GM12878 (cell line): ENCODE results near the gene OSBP.

ENCODE experiments used
- CTCF ChIP-seq, 3 experiments: IDR thresholded peaks in 2 of 3; conservative IDR thresholded peaks in 1 of 3; 2 replicates each; pipeline ENCODE4 v1.5.1; 2011; ENCODE audit warnings: low read depth in 3 of 3, low read length in 3 of 3, mild to moderate bottlenecking in 3 of 3, control low read depth in 2 of 3, moderate library complexity in 2 of 3, inconsistent platforms in 1 of 3, mixed read lengths in 1 of 3; ENCODE audit not compliant: control insufficient read depth in 2 of 3, insufficient read depth in 1 of 3; ENCODE audit errors: extremely low read depth in 1 of 3
- EP300 ChIP-seq, 2 experiments: fragments of 150-350 bp in 1 of 2; IDR thresholded peaks; 2 replicates each; pipeline ENCODE4 v1.6.1; 2011 to 2012; ENCODE audit warnings: low read depth in 2 of 2, low read length in 2 of 2, borderline replicate concordance in 1 of 2, improper control_type of control experiment in 1 of 2, inconsistent platforms in 1 of 2; ENCODE audit not compliant: control insufficient read depth in 1 of 2
- EZH2 ChIP-seq: IDR thresholded peaks from 2 replicates; pipeline ENCODE4 v1.6.1; 2012; ENCODE audit warnings: low read depth, mild to moderate bottlenecking, control low read depth, inconsistent platforms, low read length, borderline replicate concordance; ENCODE audit not compliant: control insufficient read depth
- MXI1 ChIP-seq: fragments of 150-350 bp; IDR thresholded peaks from 2 replicates; pipeline ENCODE4 v1.6.1; 2011; ENCODE audit warnings: low read depth, mild to moderate bottlenecking, inconsistent platforms, low read length, improper control_type of control experiment
- NRF1 ChIP-seq: conservative IDR thresholded peaks from 2 replicates; pipeline ENCODE4 v1.6.1; 2011; ENCODE audit warnings: mild to moderate bottlenecking, low read depth, low read length, improper control_type of control experiment
- POLR2A ChIP-seq: IDR thresholded peaks from 2 replicates; pipeline ENCODE4 v1.6.1; 2011; ENCODE audit warnings: low read depth, mild to moderate bottlenecking, low read length
- POLR2AphosphoS5 ChIP-seq: IDR thresholded peaks from 2 replicates; pipeline ENCODE4 v1.6.1; 2011; ENCODE audit warnings: mild to moderate bottlenecking, low read length, inconsistent platforms
- RCOR1 ChIP-seq: conservative IDR thresholded peaks from 2 replicates; pipeline ENCODE4 v1.6.1; 2012; ENCODE audit warnings: low read depth, low read length, improper control_type of control experiment

- no peak for TF ChIP-seq MXI1
- TF ChIP-seq CTCF (IDR thresholded peaks at IDR 0.05 in 2 of 3, conservative IDR thresholded peaks at IDR 0.05 in 1 of 3; ENCODE audit: control insufficient read depth in 2 of 3, extremely low read depth in 1 of 3, insufficient read depth in 1 of 3, low read depth in 3 of 3, low read length in 3 of 3) = no peak
- no peak for TF ChIP-seq NRF1
- no peak for TF ChIP-seq EZH2
- no peak for TF ChIP-seq POLR2AphosphoS5
- no peak for TF ChIP-seq RCOR1
- no peak for TF ChIP-seq POLR2A
- TF ChIP-seq EP300 (IDR thresholded peaks at IDR 0.05; ENCODE audit: borderline replicate concordance in 1 of 2, control insufficient read depth in 1 of 2, low read depth in 2 of 2, low read length in 2 of 2) = no peak
These were observed 62.7 kb downstream of the OSBP start for GRCh38 chr11:59552844-59553243.
